HG02981 (cell line): ENCODE results near the gene CCL24.
A peak's percentile ranks its signal among the peaks of the same experiment; 100 is the strongest.
"Not testable (repeated sequence)": the region's sequence is repeated elsewhere in the genome, so short reads cannot be mapped to it uniquely, and the experiment has no call there.

Experiments
- ATAC-seq: cut with Tn5 transposase; IDR thresholded peaks from one replicate; pipeline ENCODE4 v1.9.1; 2021; ENCODE audit warnings: mild to moderate bottlenecking, moderate library complexity; ENCODE audit not compliant: unreplicated experiment

The CCL24 gene

DNA sequence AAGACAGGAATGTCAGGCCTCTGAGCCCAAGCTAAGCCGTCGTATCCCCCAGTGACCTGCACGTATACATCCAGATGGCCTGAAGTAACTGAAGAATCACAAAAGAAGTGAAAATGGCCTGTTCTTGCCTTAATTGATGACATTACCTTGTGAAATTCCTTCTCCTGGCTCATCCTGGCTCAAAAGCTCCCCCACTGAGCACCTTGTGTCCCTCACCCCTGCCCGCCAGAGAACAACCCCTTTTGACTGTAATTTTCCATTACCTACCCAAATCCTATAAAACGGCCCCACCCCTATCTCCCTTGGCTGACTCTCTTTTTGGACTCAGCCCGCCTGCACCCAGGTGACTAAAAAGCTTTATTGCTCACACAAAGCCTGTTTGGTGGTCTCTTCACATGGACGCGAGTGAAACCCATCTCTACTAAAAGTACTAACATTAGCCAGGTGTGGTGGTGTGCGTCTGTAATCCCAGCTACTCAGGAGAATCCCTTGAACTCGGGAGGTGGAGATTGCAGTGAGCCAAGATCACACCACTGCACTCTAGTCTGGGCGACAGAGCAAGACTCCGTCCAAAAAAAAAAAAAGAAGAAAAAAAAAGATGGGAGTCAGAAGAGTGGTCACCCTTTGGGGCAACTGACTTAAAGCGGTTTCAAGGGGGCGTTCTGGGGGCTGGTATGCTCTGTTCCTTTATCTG, 25.3 kb downstream of the CCL24 start:
- ATAC-seq: not testable (repeated sequence)

DNA sequence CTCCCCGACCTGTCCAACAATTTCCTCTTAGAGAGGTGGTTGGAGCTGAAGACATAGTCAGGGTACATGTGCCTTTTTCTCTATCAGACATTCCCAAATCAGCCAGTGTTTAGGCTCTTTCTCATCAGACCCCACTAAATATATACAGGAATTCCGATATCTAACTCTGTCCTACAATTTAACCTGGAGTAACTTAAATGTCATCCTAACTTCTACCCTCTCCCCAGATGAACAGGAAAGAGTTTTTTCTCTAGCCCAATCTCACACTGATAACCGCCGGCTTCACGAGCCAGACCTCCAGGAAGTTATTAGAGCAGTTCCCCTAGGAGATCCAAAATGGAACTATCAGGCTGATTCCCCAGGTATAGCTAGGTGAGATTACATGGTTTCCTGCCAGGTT, 30.5 kb downstream of the CCL24 start:
- ATAC-seq: not testable (repeated sequence)

DNA sequence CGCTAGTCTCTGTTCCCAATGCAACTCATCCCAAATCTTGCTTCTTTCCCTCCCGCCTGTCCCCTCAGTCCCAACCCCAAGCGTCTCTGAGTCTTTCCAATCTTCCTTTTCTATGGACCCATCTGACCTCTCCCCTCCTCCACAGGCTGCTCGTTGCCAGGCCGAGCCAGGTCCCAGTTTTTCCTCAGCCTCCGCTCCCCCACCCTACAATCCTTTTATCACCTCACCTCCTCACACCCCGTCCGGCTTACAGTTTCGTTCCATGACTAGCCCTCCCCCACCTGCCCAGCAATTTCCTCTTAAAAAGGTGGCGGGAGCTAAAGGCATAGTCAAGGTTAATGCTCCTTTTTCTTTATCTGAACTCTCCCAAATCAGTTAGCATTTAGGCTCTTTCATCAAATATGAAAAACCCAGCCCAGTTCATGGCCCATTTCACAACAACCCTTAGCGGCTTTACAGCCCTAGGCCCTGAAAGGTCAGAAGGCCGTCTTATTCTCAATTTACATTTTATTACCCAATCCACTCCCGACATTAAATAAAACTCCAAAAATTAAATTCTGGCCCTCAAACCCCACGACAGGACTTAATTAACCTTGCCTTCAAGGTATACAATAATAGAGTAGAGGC, 32.8 kb downstream of the CCL24 start:
- not testable (repeated sequence) for ATAC-seq

DNA sequence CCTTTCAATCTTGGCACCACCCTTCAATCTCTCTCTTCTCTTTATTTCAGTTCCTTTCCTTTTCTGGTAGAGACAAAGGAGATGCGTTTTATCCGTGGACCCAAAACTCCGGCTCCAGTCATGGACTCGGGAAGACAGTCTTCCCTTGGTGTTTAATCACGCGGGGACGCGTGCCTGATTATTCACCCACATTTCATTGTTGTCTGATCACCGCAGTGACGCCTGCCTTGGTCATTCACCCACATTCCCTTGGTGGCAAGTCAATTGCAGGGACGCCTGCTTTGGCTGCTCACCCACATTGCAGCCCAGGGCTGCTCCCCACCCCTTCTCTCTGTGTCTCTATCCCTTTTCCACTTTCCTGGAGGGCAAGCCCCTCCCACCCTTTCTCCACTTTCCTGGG, 34.1 kb downstream of the CCL24 start:
- not testable (repeated sequence) for ATAC-seq

DNA sequence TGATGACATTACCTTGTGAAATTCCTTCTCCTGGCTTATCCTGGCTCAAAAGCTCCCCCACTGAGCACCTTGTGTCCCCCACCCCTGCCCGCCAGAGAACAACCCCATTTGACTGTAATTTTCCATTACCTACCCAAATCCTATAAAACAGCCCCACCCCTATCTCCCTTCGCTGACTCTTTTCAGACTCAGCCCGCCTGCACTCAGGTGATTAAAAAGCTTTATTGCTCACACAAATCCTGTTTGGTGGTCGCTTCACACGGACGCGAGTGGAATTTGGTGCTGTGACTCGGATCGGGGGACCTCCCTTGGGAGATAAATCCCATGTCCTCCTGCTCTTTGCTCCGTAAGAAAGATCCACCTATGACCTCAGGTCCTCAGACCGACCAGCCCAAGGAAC, 34.6 kb downstream of the CCL24 start:
- not testable (repeated sequence) for ATAC-seq

- ATAC-seq: no peak
Measured at GRCh38 chr7:75776295-75776971, 37.2 kb downstream of the CCL24 start.

DNA sequence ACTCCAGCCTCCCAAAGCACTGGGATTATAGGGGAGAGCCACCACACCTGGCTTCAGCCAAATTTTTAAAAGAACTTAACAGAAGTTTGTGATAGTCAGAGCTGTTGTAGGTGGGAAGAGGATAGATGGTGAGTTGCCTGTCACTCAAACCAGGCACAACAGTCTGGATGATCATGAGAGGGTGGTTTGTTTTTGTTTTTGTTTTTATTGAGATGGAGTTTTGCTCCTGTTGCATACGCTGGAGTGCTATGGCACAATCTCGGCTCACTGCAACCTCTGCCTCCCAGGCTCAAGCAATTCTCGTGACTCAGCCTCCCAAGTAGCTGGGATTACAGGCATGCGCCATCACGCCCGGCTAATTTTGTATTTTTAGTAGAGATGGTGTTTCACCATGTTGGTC, 39.6 kb downstream of the CCL24 start:
- not testable (repeated sequence) for ATAC-seq

GRCh38 chr7:75772081-75773077, 41.2 kb downstream of the CCL24 start, which contains the start of gene CCL26:
Gene CCL26, minus strand, starts transcription at chr7:75772211. Its CDS starts 35 bp downstream, at chr7:75772176.
- ATAC-seq: no peak

- no peak for ATAC-seq
Measured at GRCh38 chr7:75771224-75771623, 42.4 kb downstream of the CCL24 start.

DNA sequence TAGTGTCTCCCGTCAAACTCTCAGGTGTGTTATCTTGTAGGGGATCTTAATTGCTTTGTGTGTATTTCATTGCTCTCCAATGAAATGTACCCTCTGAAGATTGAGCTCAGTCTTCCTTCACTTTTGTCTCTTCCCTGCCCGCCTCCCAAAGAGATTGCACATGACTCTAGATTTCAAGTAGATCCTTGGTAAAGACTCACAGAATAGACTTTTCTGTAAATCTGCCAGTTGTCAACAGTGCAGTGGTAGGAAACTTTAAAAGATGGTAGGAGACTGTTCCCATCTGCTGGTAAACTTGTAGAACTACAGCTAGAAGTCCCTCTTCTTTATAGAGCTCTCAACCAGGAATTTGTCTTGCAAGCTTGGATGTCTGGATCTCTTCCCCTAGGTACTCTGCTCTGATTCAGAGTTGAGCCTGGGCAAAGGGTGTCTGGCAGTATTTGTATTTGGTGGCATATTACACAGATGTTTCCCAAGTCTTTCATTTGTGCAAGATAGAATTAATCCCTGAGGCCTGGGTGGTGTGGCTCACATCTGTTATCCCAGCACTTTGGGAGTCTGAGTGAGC, 51.2 kb downstream of the CCL24 start:
- ATAC-seq: peak; percentile 50

GRCh38 chr7:75761801-75762200, 51.8 kb downstream of the CCL24 start:
- ATAC-seq: not testable (repeated sequence)
